Transverse colon (tissue), 4 donors: ENCODE data around the gene NOP53.

Source experiments
- CTCF ChIP-seq, 5 experiments: fragments of 200-600 bp in 3 of 5; fragments of 450-650 bp in 2 of 5; sonication (generic) in 3 of 5; IDR thresholded peaks; 1 replicate in 2 of 5; 2 replicates in 3 of 5; pipeline ENCODE4 v1.5.1; 2016 to 2017; ENCODE audit warnings: antibody characterized with exemption in 5 of 5, inconsistent platforms in 3 of 5, mild to moderate bottlenecking in 2 of 5, moderate library complexity in 1 of 5
- POLR2A ChIP-seq: fragments of 450-650 bp; IDR thresholded peaks from one replicate; pipeline ENCODE4 v1.6.1; 2016; ENCODE audit warnings: antibody characterized with exemption, mild to moderate bottlenecking, moderate library complexity
- POLR2AphosphoS5 ChIP-seq, 3 donors: sonication (generic); formaldehyde crosslinking; IDR thresholded peaks; one replicate each; pipeline ENCODE4 v1.6.1; 2016; ENCODE audit warnings: antibody characterized with exemption in 3 of 3

- no peak for TF ChIP-seq CTCF (IDR thresholded peaks at IDR 0.05)
- TF ChIP-seq POLR2A: no peak
- no peak for TF ChIP-seq POLR2AphosphoS5 (IDR thresholded peaks at IDR 0.05)
These were observed 15.3 kb downstream of the NOP53 start for GRCh38 chr19:47760632-47760999.
